Thyroid gland (tissue), 4 donors: ENCODE data around the gene POTEG.
"Not testable (repeated sequence)": the region's sequence is repeated elsewhere in the genome, so short reads cannot be mapped to it uniquely, and the experiment has no call there.

Experiments used
- CTCF ChIP-seq, 6 experiments: fragments of 200-600 bp in 3 of 6; fragments of 450-650 bp in 3 of 6; sonication (generic) in 3 of 6; IDR thresholded peaks; one replicate each; pipeline ENCODE4 v1.5.1; 2016 to 2019; ENCODE audit warnings: antibody characterized with exemption in 6 of 6, mild to moderate bottlenecking in 2 of 6, inconsistent platforms in 1 of 6, moderate library complexity in 1 of 6
- POLR2A ChIP-seq, 2 donors: fragments of 450-650 bp; IDR thresholded peaks; one replicate each; pipeline ENCODE4 v1.6.1; 2017; ENCODE audit warnings: antibody characterized with exemption in 2 of 2, mild to moderate bottlenecking in 2 of 2, moderate library complexity in 1 of 2

DNA sequence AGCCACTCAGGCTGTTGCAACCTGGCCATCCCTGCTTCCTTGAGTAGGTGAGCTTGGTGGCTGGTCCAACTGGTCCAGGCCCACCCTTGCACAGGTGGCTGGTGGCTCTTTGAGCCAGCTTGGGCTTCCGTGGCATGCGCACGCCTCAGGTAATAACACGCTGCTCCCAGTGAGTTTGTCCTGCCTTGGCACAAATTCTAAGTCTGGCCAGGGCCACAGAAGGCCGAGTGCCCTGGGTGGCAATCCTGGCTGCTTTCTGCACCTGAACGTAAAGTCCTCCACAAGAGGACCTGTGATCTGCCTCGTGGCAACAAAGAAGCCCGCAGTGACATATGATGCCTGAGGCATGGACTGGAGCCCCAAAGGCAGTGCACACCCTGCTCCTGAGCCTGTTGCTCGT lies 47.1 kb downstream of the POTEG start:
- not testable (repeated sequence) for TF ChIP-seq CTCF, POLR2A (IDR thresholded peaks at IDR 0.05)
